GM12873 (cell line): ENCODE data around the gene SERPINA5.

ENCODE experiments used
- TF ChIP-seq, protein P1 (sequence below): IDR thresholded peaks from 2 replicates; pipeline ENCODE4 v1.5.1; 2012; ENCODE audit warnings: low read depth, mild to moderate bottlenecking, moderate library complexity, low read length, control low read depth; ENCODE audit not compliant: insufficient read depth; ENCODE audit errors: missing control alignments

The SERPINA5 gene

DNA sequence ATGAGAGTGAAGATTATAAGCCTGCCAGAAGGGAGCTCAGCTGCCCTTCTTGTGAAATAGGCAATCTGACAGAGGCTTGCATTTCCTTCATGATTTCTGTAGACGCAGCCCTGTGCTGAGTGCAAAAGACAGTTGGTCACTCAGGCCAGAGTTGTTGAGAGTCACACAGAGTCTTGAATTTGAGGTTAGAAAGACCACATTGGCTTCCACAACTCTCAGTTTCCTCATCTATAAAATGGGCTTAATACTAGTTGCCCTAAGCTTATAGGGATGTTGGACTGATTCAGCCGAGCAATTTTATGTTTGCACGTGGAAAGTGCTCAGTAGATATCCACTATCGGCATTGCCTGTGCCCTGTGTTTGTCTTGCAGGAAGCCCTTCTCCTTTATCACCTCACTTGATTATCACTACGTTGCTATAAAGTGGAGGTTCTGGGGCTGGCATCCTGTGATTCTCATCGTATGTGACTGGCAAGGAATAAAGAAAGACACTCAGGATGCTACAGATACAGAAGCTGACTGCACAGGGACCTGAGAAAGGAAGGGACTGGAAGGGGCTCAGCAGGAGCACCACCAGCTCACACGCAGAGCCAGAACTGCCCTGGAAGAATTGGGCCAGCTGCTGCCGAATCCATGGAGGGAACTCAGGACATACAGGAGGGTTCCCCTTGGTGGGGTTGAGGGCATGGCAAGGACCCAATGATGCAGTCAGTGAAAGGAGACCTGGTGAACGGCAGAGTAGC, 39.8 kb upstream of the SERPINA5 start:
- TF ChIP-seq, protein P1, sequence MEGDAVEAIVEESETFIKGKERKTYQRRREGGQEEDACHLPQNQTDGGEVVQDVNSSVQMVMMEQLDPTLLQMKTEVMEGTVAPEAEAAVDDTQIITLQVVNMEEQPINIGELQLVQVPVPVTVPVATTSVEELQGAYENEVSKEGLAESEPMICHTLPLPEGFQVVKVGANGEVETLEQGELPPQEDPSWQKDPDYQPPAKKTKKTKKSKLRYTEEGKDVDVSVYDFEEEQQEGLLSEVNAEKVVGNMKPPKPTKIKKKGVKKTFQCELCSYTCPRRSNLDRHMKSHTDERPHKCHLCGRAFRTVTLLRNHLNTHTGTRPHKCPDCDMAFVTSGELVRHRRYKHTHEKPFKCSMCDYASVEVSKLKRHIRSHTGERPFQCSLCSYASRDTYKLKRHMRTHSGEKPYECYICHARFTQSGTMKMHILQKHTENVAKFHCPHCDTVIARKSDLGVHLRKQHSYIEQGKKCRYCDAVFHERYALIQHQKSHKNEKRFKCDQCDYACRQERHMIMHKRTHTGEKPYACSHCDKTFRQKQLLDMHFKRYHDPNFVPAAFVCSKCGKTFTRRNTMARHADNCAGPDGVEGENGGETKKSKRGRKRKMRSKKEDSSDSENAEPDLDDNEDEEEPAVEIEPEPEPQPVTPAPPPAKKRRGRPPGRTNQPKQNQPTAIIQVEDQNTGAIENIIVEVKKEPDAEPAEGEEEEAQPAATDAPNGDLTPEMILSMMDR = no peak

DNA sequence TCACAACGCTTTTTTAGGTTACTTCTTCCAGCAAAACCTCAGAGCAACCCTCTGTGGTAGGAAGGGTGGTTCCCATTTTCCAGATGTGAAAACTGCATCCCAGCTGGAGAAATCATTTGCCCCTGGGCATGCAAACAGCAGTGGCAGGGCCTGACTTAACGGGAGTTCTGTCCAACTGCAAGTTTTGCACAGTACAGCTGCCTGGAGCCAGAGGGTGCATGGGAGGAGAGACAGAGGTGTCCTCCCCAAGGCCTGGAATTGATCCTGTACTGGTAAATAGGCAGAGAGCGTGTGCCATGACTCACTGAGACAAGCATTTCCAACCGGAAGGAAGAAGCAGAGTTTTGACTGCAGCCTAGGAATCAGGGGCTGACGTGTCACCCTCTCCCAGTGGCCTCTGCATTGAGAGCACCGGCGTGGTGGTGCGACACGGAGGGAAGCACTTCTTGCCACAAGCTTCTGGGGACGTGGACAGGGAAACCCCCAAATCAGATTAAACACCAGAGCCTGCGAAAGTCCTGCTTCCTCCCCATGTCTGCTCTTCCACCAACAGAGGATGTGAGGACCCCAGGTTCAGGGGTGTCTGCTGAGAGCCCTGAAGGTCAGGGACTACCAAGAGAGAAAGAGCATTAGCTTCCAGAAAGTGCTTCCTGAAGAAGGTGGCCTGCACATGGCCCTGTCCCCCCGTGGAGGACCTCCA, 39.0 kb upstream of the SERPINA5 start:
- TF ChIP-seq, protein P1 = no peak

DNA sequence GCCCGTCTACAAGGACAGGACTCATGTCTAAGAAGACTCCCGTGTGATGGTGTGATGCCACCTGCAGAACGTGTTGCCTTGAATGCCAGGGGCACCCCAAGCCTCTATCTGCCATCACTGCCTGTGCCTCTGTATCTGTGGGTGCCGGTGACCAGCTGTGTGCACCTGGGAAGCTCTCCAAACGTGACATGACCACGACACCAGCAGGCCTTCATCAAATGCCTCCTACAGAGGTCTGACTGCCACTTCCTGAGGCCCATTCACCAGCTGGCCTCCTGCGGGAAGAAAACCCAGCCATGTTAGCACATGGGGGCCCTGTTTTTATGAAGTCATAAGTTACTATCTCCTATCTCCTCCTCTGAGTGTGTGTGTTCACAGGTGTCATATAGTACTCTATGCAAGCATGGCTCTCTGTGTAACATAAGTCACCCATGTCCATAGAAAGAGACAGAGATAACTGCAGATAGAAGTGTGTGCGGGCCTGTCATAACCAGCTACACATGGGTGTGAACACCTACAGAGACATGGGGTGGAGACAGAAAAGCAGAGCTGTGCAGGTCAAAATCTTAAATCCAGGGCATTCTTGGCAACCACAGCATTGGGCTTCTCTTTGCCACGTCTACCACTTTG, 38.3 kb upstream of the SERPINA5 start:
- TF ChIP-seq, protein P1 = no peak

GRCh38 chr14:94543449-94544124, 37.6 kb upstream of the SERPINA5 start:
- TF ChIP-seq, protein P1 = no peak

DNA sequence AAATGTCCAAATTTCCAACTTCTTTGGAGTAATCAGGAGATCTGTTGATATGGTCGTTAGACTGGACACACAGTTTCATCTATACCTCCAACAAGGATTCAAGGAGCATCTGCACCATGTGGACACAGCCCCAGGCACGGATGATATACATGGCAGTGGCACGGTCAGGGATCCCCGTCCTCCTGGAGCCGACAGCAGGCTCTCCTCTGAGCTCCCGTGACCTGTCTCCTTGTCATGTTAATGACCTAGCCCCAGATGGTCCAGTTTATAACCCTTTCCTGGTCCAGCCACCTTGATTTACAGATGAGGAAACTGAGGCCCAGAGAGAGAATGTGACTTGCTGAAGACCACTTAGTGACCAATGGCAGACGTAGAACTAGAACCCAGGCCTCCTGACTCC, 36.5 kb upstream of the SERPINA5 start:
- TF ChIP-seq, protein P1 = no peak

- TF ChIP-seq, protein P1 = no peak
Measured at GRCh38 chr14:94545131-94545841, 35.9 kb upstream of the SERPINA5 start.

GRCh38 chr14:94547151-94547680, 34.0 kb upstream of the SERPINA5 start:
- TF ChIP-seq, protein P1 = no peak
